B cell (primary cell): ENCODE data around the gene DISP3. TPM values are rescaled to one million over a fixed set of nuclear protein-coding genes. Genes with fewer than 3 reads are reported as not detected.

ENCODE experiments used
- ATAC-seq: fragments of 200-7000 bp; cut with Tn5 transposase; one replicate; pipeline ENCODE4 v1.10.0; 2021; ENCODE audit warnings: low read depth, mild to moderate bottlenecking, moderate number of reproducible peaks, moderate library complexity
- CTCF ChIA-PET: fragments of 350-600 bp; sonication (Branson Sonifier 250); formaldehyde crosslinking; loops from one replicate; lab custom pipeline; 2021; ENCODE audit warnings: antibody characterized with exemption, inconsistent platforms; lab: Charles Lee
- POLR2A ChIA-PET: fragments of 350-600 bp; sonication (Branson Sonifier 250); formaldehyde crosslinking; loops from one replicate; lab custom pipeline; 2021; ENCODE audit warnings: antibody characterized with exemption; lab: Charles Lee
- DNase-seq: peaks from one replicate; pipeline ENCODE4 v3.0.0; 2013
- H2AFZ ChIP-seq: 2 replicates; pipeline ENCODE4 v1.6.1; 2012; ENCODE audit warnings: mild to moderate bottlenecking, low read depth, low read length; ENCODE audit not compliant: insufficient read depth, poor library complexity, severe bottlenecking
- H3K27ac ChIP-seq, 2 donors: 1 replicate in 1 of 2; 2 replicates in 1 of 2; pipeline ENCODE4 v1.5.1; 2012 to 2013; ENCODE audit warnings: low read length in 2 of 2, mild to moderate bottlenecking in 2 of 2, moderate library complexity in 1 of 2
- H3K27me3 ChIP-seq, 4 experiments: fragments of 200-600 bp in 1 of 4; sonication (generic) in 1 of 4; replicated peaks in 1 of 4; 1 replicate in 2 of 4; 2 replicates in 2 of 4; pipeline versions ENCODE4 v1.6.1 to v1.7.0; 2013 to 2016; ENCODE audit warnings: low read length in 3 of 4, mild to moderate bottlenecking in 2 of 4, mixed read lengths in 1 of 4, moderate library complexity in 1 of 4; ENCODE audit not compliant: insufficient read depth in 4 of 4, control insufficient read depth in 3 of 4; ENCODE audit errors: control extremely low read depth in 1 of 4
- H3K36me3 ChIP-seq, 2 experiments: replicated peaks in 1 of 2; 1 replicate in 1 of 2; 2 replicates in 1 of 2; pipeline versions ENCODE4 v1.6.1 to v1.7.1; 2013; ENCODE audit warnings: low read length in 1 of 2; ENCODE audit not compliant: insufficient read depth in 2 of 2, control insufficient read depth in 1 of 2; ENCODE audit errors: control extremely low read depth in 1 of 2, extremely low read depth in 1 of 2
- H3K4me1 ChIP-seq, 2 donors: fragments of 200-600 bp in 1 of 2; sonication (generic) in 1 of 2; 1 replicate in 1 of 2; 2 replicates in 1 of 2; pipeline versions ENCODE4 v1.5.1 to v1.6.1; 2013 to 2017; ENCODE audit warnings: low read length in 2 of 2; ENCODE audit not compliant: control insufficient read depth in 2 of 2, insufficient read depth in 2 of 2
- H3K4me2 ChIP-seq: replicated peaks from 2 replicates; pipeline ENCODE3; 2012; ENCODE audit warnings: mild to moderate bottlenecking, low read depth, low read length; ENCODE audit not compliant: poor library complexity, severe bottlenecking
- H3K4me3 ChIP-seq, 5 experiments: fragments of 200-600 bp in 1 of 5; sonication (generic) in 1 of 5; 1 replicate in 3 of 5; 2 replicates in 2 of 5; pipeline versions ENCODE4 v1.5.1 to v1.7.0; 2011 to 2016; ENCODE audit warnings: low read length in 4 of 5, mild to moderate bottlenecking in 4 of 5, low read depth in 2 of 5, control low read depth in 1 of 5, moderate library complexity in 1 of 5; ENCODE audit not compliant: insufficient read depth in 1 of 5; ENCODE audit errors: control extremely low read depth in 1 of 5, extremely low read depth in 1 of 5
- H3K79me2 ChIP-seq: fragments of 200-600 bp; sonication (generic); one replicate; pipeline ENCODE4 v1.6.0; 2016; ENCODE audit warnings: low read length; ENCODE audit not compliant: control insufficient read depth, insufficient read depth
- H3K9ac ChIP-seq: fragments of 200-600 bp; sonication (generic); 2 replicates; pipeline ENCODE4 v1.6.1; 2017; ENCODE audit warnings: mild to moderate bottlenecking, low read length, moderate library complexity
- H3K9me3 ChIP-seq, 3 donors: one replicate each; pipeline versions ENCODE4 v1.6.1 to v1.7.1; 2013; ENCODE audit warnings: low read length in 2 of 3; ENCODE audit not compliant: control insufficient read depth in 2 of 3, insufficient read depth in 1 of 3; ENCODE audit errors: control extremely low read depth in 1 of 3
- H4K20me1 ChIP-seq: 2 replicates; pipeline ENCODE4 v1.6.0; 2012; ENCODE audit warnings: mild to moderate bottlenecking, low read length; ENCODE audit not compliant: insufficient read depth, control insufficient read depth, poor library complexity, severe bottlenecking
- H3K27ac Mint-ChIP-seq: one replicate; pipeline ENCODE4 v1.8.0; 2021; ENCODE audit warnings: mixed read lengths
- H3K27me3 Mint-ChIP-seq: one replicate; pipeline ENCODE4 v1.8.0; 2021; ENCODE audit warnings: mixed read lengths
- H3K4me1 Mint-ChIP-seq: one replicate; pipeline ENCODE4 v1.8.0; 2021; ENCODE audit warnings: mixed read lengths
- H3K4me3 Mint-ChIP-seq: one replicate; pipeline ENCODE4 v1.8.0; 2021; ENCODE audit warnings: mixed read lengths
- H3K9me3 Mint-ChIP-seq: one replicate; pipeline ENCODE4 v1.8.0; 2022; ENCODE audit warnings: mixed read lengths; ENCODE audit not compliant: insufficient read depth
- EZH2 ChIP-seq: IDR thresholded peaks from 2 replicates; pipeline ENCODE4 v1.6.1; 2012; ENCODE audit warnings: borderline replicate concordance, low read depth, mild to moderate bottlenecking, moderate library complexity, low read length; ENCODE audit not compliant: insufficient read depth, poor library complexity, severe bottlenecking
- WGBS: methylation state at CpG from one replicate; pipeline ENCODE4 v1.1.5; 2013; ENCODE audit warnings: missing lambda C conversion rate; ENCODE audit not compliant: insufficient coverage; 5-methylcytosine and 5-hydroxymethylcytosine counted together
- intact Hi-C: fragments of 100-400 bp; cut with micrococcal nuclease; formaldehyde crosslinking; loops from one replicate; pipeline ENCODE4 v1.10.0; 2022
- polyA plus RNA-seq: library from polyadenylated mRNA; depleted of rRNA; stranded (reverse); fragments of >200 nt; gene quantifications from 2 replicates; pipeline ENCODE4 v1.2.3, GENCODE V29; 2012
- total RNA-seq, 2 donors: library from RNA; stranded (reverse); fragments of 120-200 nt in 1 of 2; gene quantifications; 1 replicate in 1 of 2; 2 replicates in 1 of 2; pipeline versions ENCODE4 v1.2.3 to v1.2.4, GENCODE V29; 2013 to 2022
- TF ChIP-seq, protein P1 (sequence below): fragments of 200-600 bp; IDR thresholded peaks from one replicate; pipeline ENCODE4 v1.8.0; 2022; ENCODE audit warnings: antibody characterized with exemption, mild to moderate bottlenecking

DISP3 gene
- total and polyA plus RNA-seq, 2 donors (not counting 1 experiment from before 2014, with no cell fraction given), result 0.25 to 1.6 TPM

DNA sequence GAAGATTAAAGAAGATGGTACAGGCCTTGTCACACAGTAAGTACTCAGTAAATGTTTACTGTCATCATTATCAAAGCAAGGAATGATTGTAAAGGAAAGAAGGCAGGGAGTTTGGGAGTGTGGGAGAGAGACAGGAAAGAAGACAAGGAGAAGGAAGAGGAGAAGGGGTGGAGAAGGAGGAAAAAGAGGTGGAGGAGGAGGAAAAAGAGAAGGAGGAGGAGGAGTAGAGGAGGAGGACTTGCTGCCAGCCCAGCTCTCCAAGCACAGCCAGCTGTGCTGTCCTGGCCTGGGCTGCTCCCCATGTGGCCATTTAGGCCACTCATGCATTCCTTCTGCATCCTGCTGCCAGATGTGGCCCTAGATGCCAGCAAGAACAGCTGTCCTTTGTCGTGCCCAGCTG is 7.5 kb upstream of the DISP3 start:
- H3K4me2 ChIP-seq, result no peak overlapping the region
- DNase-seq (no peak), ATAC-seq (no peak)
- WGBS, result 78% methylated on average over 1 of the region's 1 CpG
- ChIA-PET POLR2A (no interaction called here), CTCF (no interaction called here)
- peaks cover 0 to 3% (median 0%) of the 10 kb centered on the region in 4 experiments for H3K27me3 ChIP-seq
- no peaks in the 10 kb centered on the region for H3K4me1 Mint-ChIP-seq
- no peaks in the 10 kb centered on the region for H3K9me3 ChIP-seq
- H3K79me2 ChIP-seq, result no peaks in the 10 kb centered on the region
- H2AFZ ChIP-seq, result no peak overlapping the region
- H3K27ac ChIP-seq, result no peak overlapping the region
- no peaks in the 10 kb centered on the region for H3K36me3 ChIP-seq
- intact Hi-C loops, result loop anchor here (10.0 kb wide), 1 partner anchor 173 kb away; no protein-coding TSS in a partner anchor
- H3K9me3 Mint-ChIP-seq, result no peaks in the 10 kb centered on the region
- no peak overlapping the region for H3K27ac Mint-ChIP-seq
- H3K27me3 Mint-ChIP-seq, result peaks cover 54% of the 10 kb centered on the region
- no peak overlapping the region for H3K4me3 ChIP-seq
- TF ChIP-seq, protein P1, sequence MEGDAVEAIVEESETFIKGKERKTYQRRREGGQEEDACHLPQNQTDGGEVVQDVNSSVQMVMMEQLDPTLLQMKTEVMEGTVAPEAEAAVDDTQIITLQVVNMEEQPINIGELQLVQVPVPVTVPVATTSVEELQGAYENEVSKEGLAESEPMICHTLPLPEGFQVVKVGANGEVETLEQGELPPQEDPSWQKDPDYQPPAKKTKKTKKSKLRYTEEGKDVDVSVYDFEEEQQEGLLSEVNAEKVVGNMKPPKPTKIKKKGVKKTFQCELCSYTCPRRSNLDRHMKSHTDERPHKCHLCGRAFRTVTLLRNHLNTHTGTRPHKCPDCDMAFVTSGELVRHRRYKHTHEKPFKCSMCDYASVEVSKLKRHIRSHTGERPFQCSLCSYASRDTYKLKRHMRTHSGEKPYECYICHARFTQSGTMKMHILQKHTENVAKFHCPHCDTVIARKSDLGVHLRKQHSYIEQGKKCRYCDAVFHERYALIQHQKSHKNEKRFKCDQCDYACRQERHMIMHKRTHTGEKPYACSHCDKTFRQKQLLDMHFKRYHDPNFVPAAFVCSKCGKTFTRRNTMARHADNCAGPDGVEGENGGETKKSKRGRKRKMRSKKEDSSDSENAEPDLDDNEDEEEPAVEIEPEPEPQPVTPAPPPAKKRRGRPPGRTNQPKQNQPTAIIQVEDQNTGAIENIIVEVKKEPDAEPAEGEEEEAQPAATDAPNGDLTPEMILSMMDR, result no peak
- TF ChIP-seq EZH2, result no peak
- H3K4me3 Mint-ChIP-seq, result no peak overlapping the region
- no peak overlapping the region for H3K9ac ChIP-seq
- no peaks in the 10 kb centered on the region for H3K4me1 ChIP-seq
- H4K20me1 ChIP-seq, result no peaks in the 10 kb centered on the region

GRCh38 chr1:11472284-11472683 is 6.7 kb upstream of the DISP3 start:
- intact Hi-C loops, result loop anchor here (10.0 kb wide), 1 partner anchor 173 kb away; no protein-coding TSS in a partner anchor
- no peak overlapping the region for H3K4me3 ChIP-seq
- no CpG with 5 or more reads among the region's 2 CpGs for WGBS
- no peaks in the 10 kb centered on the region for H3K4me1 ChIP-seq
- peaks cover 0 to 6% (median 2%) of the 10 kb centered on the region in 4 experiments for H3K27me3 ChIP-seq
- no peaks in the 10 kb centered on the region for H3K9me3 ChIP-seq
- no peaks in the 10 kb centered on the region for H4K20me1 ChIP-seq
- H3K9me3 Mint-ChIP-seq, result no peaks in the 10 kb centered on the region
- POLR2A ChIA-PET, result no interaction called here
- no peaks in the 10 kb centered on the region for H3K79me2 ChIP-seq
- H3K4me3 Mint-ChIP-seq, result no peak overlapping the region
- CTCF ChIA-PET, result no interaction called here
- no peak overlapping the region for H3K4me2 ChIP-seq
- no peaks in the 10 kb centered on the region for H3K4me1 Mint-ChIP-seq
- ATAC-seq, result no peak
- DNase-seq, result no peak
- peaks cover 57% of the 10 kb centered on the region for H3K27me3 Mint-ChIP-seq
- no peaks in the 10 kb centered on the region for H3K36me3 ChIP-seq
- H3K27ac Mint-ChIP-seq, result no peak overlapping the region
- no peak overlapping the region for H3K9ac ChIP-seq
- no peak overlapping the region for H2AFZ ChIP-seq
- TF ChIP-seq, protein P1, result no peak
- no peak for TF ChIP-seq EZH2
- no peak overlapping the region for H3K27ac ChIP-seq
